ENCODE results near the gene OR4E1. TPM values are rescaled to one million over a fixed set of nuclear protein-coding genes. Genes with fewer than 3 reads are reported as not detected.
A peak's percentile ranks its signal among the peaks of the same experiment; 100 is the strongest.

The OR4E1 gene
- total and polyA plus RNA-seq, 4 experiments from 2014 or later: 0.22 TPM; not detected in 3

DNA sequence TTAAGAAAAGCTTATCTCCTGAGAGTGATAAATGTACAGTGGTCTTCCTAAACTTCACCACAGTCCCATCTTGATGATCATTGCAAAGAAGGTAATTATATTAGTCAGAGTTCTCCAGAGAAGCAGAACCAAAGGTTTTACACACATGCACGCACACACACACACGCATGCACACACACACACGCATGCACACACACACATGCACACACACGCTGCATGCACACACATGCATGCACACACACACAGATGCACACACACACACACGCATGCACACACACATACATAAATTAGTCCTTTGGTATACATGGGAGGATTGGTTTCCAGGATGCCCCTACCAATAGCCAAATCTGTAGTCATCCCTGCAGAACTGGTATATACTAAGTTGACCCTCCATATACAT is 19.4 kb downstream of the OR4E1 start:
- H3K36me3 Mint-ChIP-seq: no peaks in the 10 kb centered on the region
- Histone ChIP-seq H3K36me3 (ENCODE audit: insufficient read depth, low read length) (no peaks in the 10 kb centered on the region), H3K4me3 (ENCODE audit: low read length in 2 of 2) (no peak overlapping the region), H3K27ac (ENCODE audit: low read depth, low read length) (no peak overlapping the region), H3K27me3 (ENCODE audit: insufficient read depth, low read length) (no peaks in the 10 kb centered on the region), H3K9me3 (ENCODE audit: control insufficient read depth in 1 of 2, low read length in 2 of 2) (no peaks in the 10 kb centered on the region), H3K4me1 (ENCODE audit: insufficient read depth, low read length) (no peaks in the 10 kb centered on the region)
- no peak overlapping the region for H3K4me3 Mint-ChIP-seq
- intact Hi-C loops (cut with micrococcal nuclease): no loop called here
- no peak for DNase-seq
- POLR2A ChIA-PET (ENCODE audit: partially characterized antibody): no interaction called here
- no peak overlapping the region for H3K27ac Mint-ChIP-seq
- H3K4me1 Mint-ChIP-seq: no peaks in the 10 kb centered on the region
- peaks cover 12 to 17% of the 10 kb centered on the region in 2 donors for H3K27me3 Mint-ChIP-seq
- peaks cover 0 to 6% (median under 1%) of the 10 kb centered on the region in 8 donors for H3K9me3 Mint-ChIP-seq
- CTCF ChIA-PET (ENCODE audit: partially characterized antibody): no interaction called here

- intact Hi-C loops (cut with micrococcal nuclease): no loop called here
- no peaks in the 10 kb centered on the region for H3K27me3 ChIP-seq (ENCODE audit: insufficient read depth, low read length)
- CTCF ChIA-PET (ENCODE audit: partially characterized antibody): no interaction called here
These were observed 20.2 kb downstream of the OR4E1 start, which contains the start of gene OR4E2 for GRCh38 chr14:21653331-21653885. Gene OR4E2 (plus strand): TSS chr14:21653835. CDS start chr14:21665083, 11,248 bp downstream.

GRCh38 chr14:21652209-21652808 is 21.3 kb downstream of the OR4E1 start:
- Mint-ChIP-seq H3K27ac (no peak overlapping the region), H3K4me3 (no peak overlapping the region), H3K9me3 (peaks cover 0 to 9% (median 2%) of the 10 kb centered on the region in 8 donors), H3K36me3 (no peaks in the 10 kb centered on the region), H3K4me1 (no peaks in the 10 kb centered on the region), H3K27me3 (peaks cover 11 to 14% of the 10 kb centered on the region in 2 donors)
- DNase-seq: no peak
- no peaks in the 10 kb centered on the region for H3K27me3 ChIP-seq (ENCODE audit: insufficient read depth, low read length)
- no peaks in the 10 kb centered on the region for H3K9me3 ChIP-seq (ENCODE audit: control insufficient read depth in 1 of 2, low read length in 2 of 2)
- H3K4me3 ChIP-seq (ENCODE audit: low read length in 2 of 2): no peak overlapping the region
- H3K27ac ChIP-seq (ENCODE audit: low read depth, low read length): no peak overlapping the region
- intact Hi-C loops (cut with micrococcal nuclease): no loop called here
- ChIA-PET POLR2A (ENCODE audit: partially characterized antibody) (no interaction called here), CTCF (ENCODE audit: partially characterized antibody) (no interaction called here)
- no peaks in the 10 kb centered on the region for H3K36me3 ChIP-seq (ENCODE audit: insufficient read depth, low read length)
- no peaks in the 10 kb centered on the region for H3K4me1 ChIP-seq (ENCODE audit: insufficient read depth, low read length)

More at GRCh38 chr14:21653331-21653885, 20.2 kb downstream of the OR4E1 start, which contains the start of gene OR4E2:
- no peak for DNase-seq
- Histone ChIP-seq H3K4me1 (ENCODE audit: insufficient read depth, low read length) (no peaks in the 10 kb centered on the region), H3K9me3 (ENCODE audit: control insufficient read depth in 1 of 2, low read length in 2 of 2) (no peaks in the 10 kb centered on the region), H3K36me3 (ENCODE audit: insufficient read depth, low read length) (no peaks in the 10 kb centered on the region), H3K4me3 (ENCODE audit: low read length in 2 of 2) (no peak within 1 kb of the TSS), H3K27ac (ENCODE audit: low read depth, low read length) (no peak within 1 kb of the TSS)
- H3K27me3 Mint-ChIP-seq: peaks cover 12 to 15% of the 10 kb centered on the region in 2 donors
- POLR2A ChIA-PET (ENCODE audit: partially characterized antibody): no interaction called here
- H3K4me1 Mint-ChIP-seq: no peaks in the 10 kb centered on the region
- H3K27ac Mint-ChIP-seq: no peak within 1 kb of the TSS
- no peaks in the 10 kb centered on the region for H3K36me3 Mint-ChIP-seq
- no peak within 1 kb of the TSS for H3K4me3 Mint-ChIP-seq
- H3K9me3 Mint-ChIP-seq: peaks cover 0 to 9% (median 1%) of the 10 kb centered on the region in 8 donors

GRCh38 chr14:21647380-21647779 is 26.2 kb downstream of the OR4E1 start:
- H3K9me3 Mint-ChIP-seq: peaks cover 0 to 9% (median 2%) of the 10 kb centered on the region in 8 donors
- Histone ChIP-seq H3K27me3 (ENCODE audit: insufficient read depth, low read length) (no peaks in the 10 kb centered on the region), H3K4me1 (ENCODE audit: insufficient read depth, low read length) (no peaks in the 10 kb centered on the region), H3K9me3 (ENCODE audit: control insufficient read depth in 1 of 2, low read length in 2 of 2) (no peaks in the 10 kb centered on the region), H3K27ac (ENCODE audit: low read depth, low read length) (no peak overlapping the region), H3K4me3 (ENCODE audit: low read length in 2 of 2) (no peak overlapping the region), H3K36me3 (ENCODE audit: insufficient read depth, low read length) (no peaks in the 10 kb centered on the region)
- ChIA-PET CTCF (ENCODE audit: partially characterized antibody) (interaction anchor here (0.7 kb wide), 1 partner anchor 8 kb away, joined by 3 read pairs; no protein-coding TSS in a partner anchor), POLR2A (ENCODE audit: partially characterized antibody) (no interaction called here)
- intact Hi-C loops (cut with micrococcal nuclease): no loop called here
- no peak overlapping the region for H3K4me3 Mint-ChIP-seq
- H3K27me3 Mint-ChIP-seq: peaks cover 6 to 13% of the 10 kb centered on the region in 2 donors
- H3K27ac Mint-ChIP-seq: no peak overlapping the region
- H3K36me3 Mint-ChIP-seq: no peaks in the 10 kb centered on the region
- DNase-seq: no peak
- no peaks in the 10 kb centered on the region for H3K4me1 Mint-ChIP-seq

GRCh38 chr14:21643407-21643806 is 30.2 kb downstream of the OR4E1 start:
- ChIA-PET CTCF (ENCODE audit: partially characterized antibody) (no interaction called here), POLR2A (ENCODE audit: partially characterized antibody) (interaction anchor here (0.9 to 2.0 kb wide), 5 partner anchors 866 to 909 kb away, joined by 3 to 4 read pairs (median 3); no protein-coding TSS in a partner anchor)
- intact Hi-C loops (cut with micrococcal nuclease): no loop called here
- Histone ChIP-seq H3K9me3 (ENCODE audit: control insufficient read depth in 1 of 2, low read length in 2 of 2) (no peaks in the 10 kb centered on the region), H3K4me1 (ENCODE audit: insufficient read depth, low read length) (no peaks in the 10 kb centered on the region), H3K27ac (ENCODE audit: low read depth, low read length) (no peak overlapping the region), H3K27me3 (ENCODE audit: insufficient read depth, low read length) (no peaks in the 10 kb centered on the region), H3K4me3 (ENCODE audit: low read length in 2 of 2) (no peak overlapping the region), H3K36me3 (ENCODE audit: insufficient read depth, low read length) (no peaks in the 10 kb centered on the region)
- DNase-seq: no peak
- peaks cover 0 to 3% (median 0%) of the 10 kb centered on the region in 8 donors for H3K9me3 Mint-ChIP-seq
- no peaks in the 10 kb centered on the region for H3K36me3 Mint-ChIP-seq
- peak overlapping the region in 3 of 8 donors; percentile 33 to 70 (median 34) for H3K4me3 Mint-ChIP-seq
- peaks cover 0 to 6% (median 2%) of the 10 kb centered on the region in 4 donors for H3K4me1 Mint-ChIP-seq
- no peak overlapping the region for H3K27ac Mint-ChIP-seq
- H3K27me3 Mint-ChIP-seq: peaks cover 6 to 9% of the 10 kb centered on the region in 2 donors

DNA sequence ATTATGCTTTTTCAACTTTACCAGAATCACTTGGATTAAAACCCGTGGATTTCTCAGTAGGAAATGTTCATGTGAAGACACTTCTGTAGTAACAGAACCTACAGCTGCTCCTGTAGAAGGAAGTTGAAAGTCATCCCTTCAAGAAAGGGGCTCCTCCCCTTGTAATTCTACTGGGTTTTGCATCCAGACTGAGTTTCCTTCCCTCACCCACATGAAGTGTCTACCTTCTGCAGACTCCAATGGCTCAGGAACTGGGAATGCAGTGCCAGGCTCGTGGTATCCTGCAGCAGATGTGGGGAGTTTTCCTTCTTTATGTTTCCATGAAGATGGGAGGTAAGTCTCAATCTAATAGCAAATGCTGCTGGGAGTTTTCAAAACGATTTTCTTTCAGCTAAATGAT is 30.9 kb downstream of the OR4E1 start:
- Mint-ChIP-seq H3K4me1 (peaks cover 0 to 6% (median 2%) of the 10 kb centered on the region in 4 donors), H3K27ac (no peak overlapping the region), H3K4me3 (peak overlapping the region in 6 of 8 donors; percentile 24 to 68 (median 46)), H3K36me3 (no peaks in the 10 kb centered on the region), H3K9me3 (no peaks in the 10 kb centered on the region), H3K27me3 (peaks cover 6 to 9% of the 10 kb centered on the region in 2 donors)
- Histone ChIP-seq H3K27ac (ENCODE audit: low read depth, low read length) (no peak overlapping the region), H3K9me3 (ENCODE audit: control insufficient read depth in 1 of 2, low read length in 2 of 2) (no peaks in the 10 kb centered on the region), H3K4me3 (ENCODE audit: low read length in 2 of 2) (no peak overlapping the region), H3K27me3 (ENCODE audit: insufficient read depth, low read length) (no peaks in the 10 kb centered on the region), H3K4me1 (ENCODE audit: insufficient read depth, low read length) (no peaks in the 10 kb centered on the region), H3K36me3 (ENCODE audit: insufficient read depth, low read length) (no peaks in the 10 kb centered on the region)
- POLR2A ChIA-PET (ENCODE audit: partially characterized antibody): interaction anchor here (1.2 to 2.0 kb wide), 4 partner anchors 866 to 910 kb away, joined by 3 to 4 read pairs (median 3); no protein-coding TSS in a partner anchor
- CTCF ChIA-PET (ENCODE audit: partially characterized antibody): no interaction called here
- DNase-seq: no peak
- intact Hi-C loops (cut with micrococcal nuclease): no loop called here

- H3K36me3 ChIP-seq (ENCODE audit: insufficient read depth, low read length): no peaks in the 10 kb centered on the region
- no peaks in the 10 kb centered on the region for H3K36me3 Mint-ChIP-seq
- no peak within 1 kb of the TSS for H3K4me3 Mint-ChIP-seq
- H3K4me1 ChIP-seq (ENCODE audit: insufficient read depth, low read length): no peaks in the 10 kb centered on the region
- H3K27ac ChIP-seq (ENCODE audit: low read depth, low read length): no peak within 1 kb of the TSS
- intact Hi-C loops (cut with micrococcal nuclease): no loop called here
- H3K9me3 ChIP-seq (ENCODE audit: control insufficient read depth in 1 of 2, low read length in 2 of 2): no peaks in the 10 kb centered on the region
- no peaks in the 10 kb centered on the region for H3K4me1 Mint-ChIP-seq
- H3K4me3 ChIP-seq (ENCODE audit: low read length in 2 of 2): no peak within 1 kb of the TSS
- no peak within 1 kb of the TSS for H3K27ac Mint-ChIP-seq
- H3K27me3 ChIP-seq (ENCODE audit: insufficient read depth, low read length): no peaks in the 10 kb centered on the region
- H3K9me3 Mint-ChIP-seq: peaks cover 0 to 5% (median 0%) of the 10 kb centered on the region in 8 donors
- ChIA-PET CTCF (ENCODE audit: partially characterized antibody) (no interaction called here), POLR2A (ENCODE audit: partially characterized antibody) (no interaction called here)
- no peak for DNase-seq
- peaks cover 8 to 14% of the 10 kb centered on the region in 2 donors for H3K27me3 Mint-ChIP-seq
These were observed 38.8 kb downstream of the OR4E1 start, which contains the start of gene OR10G2 for GRCh38 chr14:21634840-21635239. Gene OR10G2 (minus strand): TSS chr14:21634940. CDS start chr14:21634842, 98 bp downstream.

Measured in CD4-positive, alpha-beta memory T cell (primary cell).